Upper lobe of left lung (tissue), 4 donors: Measurements from ENCODE around the gene SLC22A1.

Source experiments
- EP300 ChIP-seq, 4 donors: sonication (generic); formaldehyde crosslinking; IDR thresholded peaks; one replicate each; pipeline ENCODE4 v1.5.1; 2017; ENCODE audit warnings: antibody characterized with exemption in 4 of 4, control low read depth in 2 of 4
- POLR2A ChIP-seq, 4 donors: fragments of 450-650 bp; IDR thresholded peaks; one replicate each; pipeline ENCODE4 v1.5.1; 2016 to 2017; ENCODE audit warnings: antibody characterized with exemption in 4 of 4, mild to moderate bottlenecking in 2 of 4
- POLR2AphosphoS5 ChIP-seq, 2 donors: sonication (generic); formaldehyde crosslinking; IDR thresholded peaks; one replicate each; pipeline ENCODE4 v1.5.1; 2017; ENCODE audit warnings: antibody characterized with exemption in 2 of 2
- TF ChIP-seq, protein P1 (sequence below), 6 experiments: fragments of 450-650 bp in 4 of 6; fragments of 200-600 bp in 2 of 6; sonication (generic) in 2 of 6; IDR thresholded peaks; one replicate each; pipeline ENCODE4 v1.5.1; 2016 to 2019; ENCODE audit warnings: antibody characterized with exemption in 6 of 6

DNA sequence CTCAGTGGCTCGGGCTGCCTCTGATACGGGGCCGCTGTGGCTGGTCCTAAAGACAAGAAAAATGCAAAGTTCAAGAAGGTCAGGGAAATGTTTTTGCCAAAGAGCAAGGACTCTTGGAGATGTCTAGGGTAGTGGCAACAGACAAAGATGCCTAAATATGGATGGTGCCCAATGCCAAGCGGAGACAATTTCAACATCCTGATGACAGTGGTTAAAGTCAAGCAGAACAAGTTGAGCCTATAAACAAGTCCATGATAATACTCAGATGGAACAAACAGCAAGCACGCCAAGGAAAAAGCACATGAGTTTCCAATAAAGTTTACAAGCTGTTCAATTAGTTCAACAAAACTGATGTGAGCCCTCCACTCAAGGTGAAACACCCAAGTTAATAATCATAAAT, 51.1 kb downstream of the SLC22A1 start:
- no peak for TF ChIP-seq POLR2A (IDR thresholded peaks at IDR 0.05)
- TF ChIP-seq, protein P1, sequence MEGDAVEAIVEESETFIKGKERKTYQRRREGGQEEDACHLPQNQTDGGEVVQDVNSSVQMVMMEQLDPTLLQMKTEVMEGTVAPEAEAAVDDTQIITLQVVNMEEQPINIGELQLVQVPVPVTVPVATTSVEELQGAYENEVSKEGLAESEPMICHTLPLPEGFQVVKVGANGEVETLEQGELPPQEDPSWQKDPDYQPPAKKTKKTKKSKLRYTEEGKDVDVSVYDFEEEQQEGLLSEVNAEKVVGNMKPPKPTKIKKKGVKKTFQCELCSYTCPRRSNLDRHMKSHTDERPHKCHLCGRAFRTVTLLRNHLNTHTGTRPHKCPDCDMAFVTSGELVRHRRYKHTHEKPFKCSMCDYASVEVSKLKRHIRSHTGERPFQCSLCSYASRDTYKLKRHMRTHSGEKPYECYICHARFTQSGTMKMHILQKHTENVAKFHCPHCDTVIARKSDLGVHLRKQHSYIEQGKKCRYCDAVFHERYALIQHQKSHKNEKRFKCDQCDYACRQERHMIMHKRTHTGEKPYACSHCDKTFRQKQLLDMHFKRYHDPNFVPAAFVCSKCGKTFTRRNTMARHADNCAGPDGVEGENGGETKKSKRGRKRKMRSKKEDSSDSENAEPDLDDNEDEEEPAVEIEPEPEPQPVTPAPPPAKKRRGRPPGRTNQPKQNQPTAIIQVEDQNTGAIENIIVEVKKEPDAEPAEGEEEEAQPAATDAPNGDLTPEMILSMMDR (IDR thresholded peaks at IDR 0.05), result no peak
- no peak for TF ChIP-seq POLR2AphosphoS5 (IDR thresholded peaks at IDR 0.05)
- TF ChIP-seq EP300 (IDR thresholded peaks at IDR 0.05), result no peak
